ENCODE measurements around the gene DNAJC4. TPM values are rescaled to one million over a fixed set of nuclear protein-coding genes. Genes with fewer than 3 reads are reported as not detected.

Gene DNAJC4
- total and polyA plus RNA-seq, 2 donors (not counting 1 experiment from before 2014, with no cell fraction given), result 12.6 TPM

DNA sequence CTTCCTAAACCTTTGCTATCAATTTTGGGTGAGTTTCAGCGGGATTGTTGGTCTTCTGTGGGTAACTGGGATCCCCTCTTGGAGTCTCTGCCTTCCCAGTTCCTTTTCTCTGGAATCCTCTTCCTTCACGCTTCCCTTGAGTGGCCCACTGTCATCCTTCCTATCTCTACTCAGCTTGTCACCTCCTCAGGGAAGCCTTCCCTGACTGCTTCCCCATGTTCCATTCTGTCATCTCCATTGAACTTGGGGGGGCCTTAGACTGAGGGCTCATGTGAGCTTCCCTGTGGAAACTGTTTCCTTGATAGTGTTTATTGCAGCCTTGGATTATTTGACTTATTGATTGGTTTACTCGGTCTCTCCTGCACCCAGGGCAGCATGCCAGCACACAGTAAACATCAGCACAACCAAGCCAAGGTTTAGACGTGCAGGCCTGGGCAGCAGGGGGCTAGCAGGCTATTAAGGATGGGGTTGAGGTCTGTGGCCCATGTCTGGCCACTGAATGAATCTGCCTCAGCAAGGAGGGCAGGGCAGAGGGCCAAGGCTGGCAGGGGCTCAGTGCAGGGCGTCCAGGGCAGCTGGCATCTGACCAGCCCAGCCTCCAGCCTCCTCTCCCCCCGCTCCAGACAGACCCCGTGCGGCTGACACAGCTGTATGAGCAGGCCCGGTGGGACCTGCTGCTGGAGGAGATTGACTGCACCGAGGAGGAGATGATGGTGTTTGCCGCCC is 11.6 kb upstream of the DNAJC4 start:
- TF ChIP-seq EZH2 (IDR thresholded peaks at IDR 0.05; ENCODE audit: low read length, missing control alignments), result no peak
- TF ChIP-seq, protein P1, sequence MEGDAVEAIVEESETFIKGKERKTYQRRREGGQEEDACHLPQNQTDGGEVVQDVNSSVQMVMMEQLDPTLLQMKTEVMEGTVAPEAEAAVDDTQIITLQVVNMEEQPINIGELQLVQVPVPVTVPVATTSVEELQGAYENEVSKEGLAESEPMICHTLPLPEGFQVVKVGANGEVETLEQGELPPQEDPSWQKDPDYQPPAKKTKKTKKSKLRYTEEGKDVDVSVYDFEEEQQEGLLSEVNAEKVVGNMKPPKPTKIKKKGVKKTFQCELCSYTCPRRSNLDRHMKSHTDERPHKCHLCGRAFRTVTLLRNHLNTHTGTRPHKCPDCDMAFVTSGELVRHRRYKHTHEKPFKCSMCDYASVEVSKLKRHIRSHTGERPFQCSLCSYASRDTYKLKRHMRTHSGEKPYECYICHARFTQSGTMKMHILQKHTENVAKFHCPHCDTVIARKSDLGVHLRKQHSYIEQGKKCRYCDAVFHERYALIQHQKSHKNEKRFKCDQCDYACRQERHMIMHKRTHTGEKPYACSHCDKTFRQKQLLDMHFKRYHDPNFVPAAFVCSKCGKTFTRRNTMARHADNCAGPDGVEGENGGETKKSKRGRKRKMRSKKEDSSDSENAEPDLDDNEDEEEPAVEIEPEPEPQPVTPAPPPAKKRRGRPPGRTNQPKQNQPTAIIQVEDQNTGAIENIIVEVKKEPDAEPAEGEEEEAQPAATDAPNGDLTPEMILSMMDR (conservative IDR thresholded peaks at IDR 0.05 in 1 of 2, IDR thresholded peaks at IDR 0.05 in 1 of 2; ENCODE audit: low read depth in 1 of 2, low read length in 2 of 2), result no peak
- DNase-seq (ENCODE audit: low read depth in 2 of 2), result no peak
- Histone ChIP-seq H3K4me2 (ENCODE audit: extremely low read depth, insufficient read depth, low read length) (no peak overlapping the region), H3K9ac (ENCODE audit: insufficient read depth, low read length) (no peak overlapping the region), H4K20me1 (ENCODE audit: control insufficient read depth, extremely low read depth, insufficient read depth, low read length) (no peaks in the 10 kb centered on the region), H2AFZ (ENCODE audit: low read length) (no peak overlapping the region), H3K27ac (ENCODE audit: insufficient read depth, low read length) (no peak overlapping the region), H3K4me1 (ENCODE audit: control insufficient read depth, extremely low read depth, insufficient read depth, low read length) (peaks cover 4% of the 10 kb centered on the region), H3K27me3 (ENCODE audit: control insufficient read depth, insufficient read depth, low read length) (no peaks in the 10 kb centered on the region), H3K79me2 (ENCODE audit: control insufficient read depth, insufficient read depth, low read length) (no peaks in the 10 kb centered on the region), H3K4me3 (replicated peaks in 1 of 4; ENCODE audit: control extremely low read depth in 1 of 4, insufficient read depth in 1 of 4, low read depth in 3 of 4, low read length in 4 of 4) (no peak overlapping the region), H3K36me3 (ENCODE audit: control insufficient read depth, insufficient read depth, low read length) (peaks cover 12% of the 10 kb centered on the region), H3K9me3 (ENCODE audit: control insufficient read depth, insufficient read depth, low read depth, low read length) (no peaks in the 10 kb centered on the region)

DNA sequence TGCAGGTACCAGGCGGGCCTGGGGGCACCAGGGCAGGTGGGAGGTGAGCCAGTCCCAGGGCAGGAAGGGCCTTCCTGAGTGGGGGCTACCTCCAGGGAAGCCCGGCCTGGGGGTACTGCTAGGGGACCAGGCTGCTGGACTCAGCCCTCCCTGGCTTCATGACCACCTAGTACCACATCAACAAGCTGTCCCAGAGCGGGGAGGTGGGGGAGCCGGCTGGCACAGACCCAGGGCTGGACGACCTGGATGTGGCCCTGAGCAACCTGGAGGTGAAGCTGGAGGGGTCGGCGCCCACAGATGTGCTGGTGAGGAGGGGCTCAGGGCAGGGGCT is 11.0 kb upstream of the DNAJC4 start:
- H3K4me3 ChIP-seq (replicated peaks in 1 of 4; ENCODE audit: control extremely low read depth in 1 of 4, insufficient read depth in 1 of 4, low read depth in 3 of 4, low read length in 4 of 4), result no peak overlapping the region
- H2AFZ ChIP-seq (ENCODE audit: low read length), result no peak overlapping the region
- H3K9me3 ChIP-seq (ENCODE audit: control insufficient read depth, insufficient read depth, low read depth, low read length), result no peaks in the 10 kb centered on the region
- no peak for DNase-seq (ENCODE audit: low read depth in 2 of 2)
- H3K79me2 ChIP-seq (ENCODE audit: control insufficient read depth, insufficient read depth, low read length), result no peaks in the 10 kb centered on the region
- no peaks in the 10 kb centered on the region for H4K20me1 ChIP-seq (ENCODE audit: control insufficient read depth, extremely low read depth, insufficient read depth, low read length)
- peaks cover 4% of the 10 kb centered on the region for H3K4me1 ChIP-seq (ENCODE audit: control insufficient read depth, extremely low read depth, insufficient read depth, low read length)
- H3K36me3 ChIP-seq (ENCODE audit: control insufficient read depth, insufficient read depth, low read length), result peaks cover 14% of the 10 kb centered on the region
- H3K27me3 ChIP-seq (ENCODE audit: control insufficient read depth, insufficient read depth, low read length), result no peaks in the 10 kb centered on the region
- no peak for TF ChIP-seq EZH2 (IDR thresholded peaks at IDR 0.05; ENCODE audit: low read length, missing control alignments)
- TF ChIP-seq, protein P1 (conservative IDR thresholded peaks at IDR 0.05 in 1 of 2, IDR thresholded peaks at IDR 0.05 in 1 of 2; ENCODE audit: low read depth in 1 of 2, low read length in 2 of 2), result no peak
- no peak overlapping the region for H3K9ac ChIP-seq (ENCODE audit: insufficient read depth, low read length)
- no peak overlapping the region for H3K4me2 ChIP-seq (ENCODE audit: extremely low read depth, insufficient read depth, low read length)
- no peak overlapping the region for H3K27ac ChIP-seq (ENCODE audit: insufficient read depth, low read length)

DNA sequence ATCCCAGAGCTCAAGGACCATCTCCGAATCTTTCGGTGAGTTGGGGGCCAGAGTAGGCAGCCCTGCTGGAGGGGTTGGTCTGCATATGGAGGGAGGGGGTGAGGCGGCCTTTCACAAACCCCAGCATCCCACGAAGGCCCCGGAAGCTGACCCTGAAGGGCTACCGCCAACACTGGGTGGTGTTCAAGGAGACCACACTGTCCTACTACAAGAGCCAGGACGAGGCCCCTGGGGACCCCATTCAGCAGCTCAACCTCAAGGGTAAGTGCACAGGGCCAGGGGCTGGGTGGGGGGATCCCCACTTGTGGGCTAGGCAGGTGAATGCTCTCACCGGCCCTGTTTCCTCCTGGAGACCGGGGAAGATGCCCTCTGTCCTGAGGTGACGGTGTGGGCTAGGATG is 10.6 kb upstream of the DNAJC4 start:
- no peak for DNase-seq (ENCODE audit: low read depth in 2 of 2)

More for the DNA sequence above, 10.6 kb upstream of the DNAJC4 start:
- no peak overlapping the region for H3K4me3 ChIP-seq (replicated peaks in 1 of 4; ENCODE audit: control extremely low read depth in 1 of 4, insufficient read depth in 1 of 4, low read depth in 3 of 4, low read length in 4 of 4)
- H3K36me3 ChIP-seq (ENCODE audit: control insufficient read depth, insufficient read depth, low read length), result peaks cover 14% of the 10 kb centered on the region
- no peak for TF ChIP-seq EZH2 (IDR thresholded peaks at IDR 0.05; ENCODE audit: low read length, missing control alignments)
- TF ChIP-seq, protein P1 (conservative IDR thresholded peaks at IDR 0.05 in 1 of 2, IDR thresholded peaks at IDR 0.05 in 1 of 2; ENCODE audit: low read depth in 1 of 2, low read length in 2 of 2), result no peak
- H3K9ac ChIP-seq (ENCODE audit: insufficient read depth, low read length), result no peak overlapping the region
- H3K4me2 ChIP-seq (ENCODE audit: extremely low read depth, insufficient read depth, low read length), result no peak overlapping the region
- peaks cover 4% of the 10 kb centered on the region for H3K4me1 ChIP-seq (ENCODE audit: control insufficient read depth, extremely low read depth, insufficient read depth, low read length)
- H3K27ac ChIP-seq (ENCODE audit: insufficient read depth, low read length), result no peak overlapping the region
- no peak overlapping the region for H2AFZ ChIP-seq (ENCODE audit: low read length)
- no peaks in the 10 kb centered on the region for H3K27me3 ChIP-seq (ENCODE audit: control insufficient read depth, insufficient read depth, low read length)
- no peaks in the 10 kb centered on the region for H3K9me3 ChIP-seq (ENCODE audit: control insufficient read depth, insufficient read depth, low read depth, low read length)
- no peaks in the 10 kb centered on the region for H4K20me1 ChIP-seq (ENCODE audit: control insufficient read depth, extremely low read depth, insufficient read depth, low read length)
- no peaks in the 10 kb centered on the region for H3K79me2 ChIP-seq (ENCODE audit: control insufficient read depth, insufficient read depth, low read length)

All from fibroblast of lung (primary cell).